Keratinocyte (primary cell): ENCODE results near the gene EXOC3.

Experiments
- EZH2 ChIP-seq: IDR thresholded peaks from one replicate; pipeline ENCODE4 v1.6.1; 2012; ENCODE audit warnings: inconsistent platforms, mild to moderate bottlenecking, low read length, moderate library complexity
- TF ChIP-seq, protein P1 (sequence below), 3 experiments: IDR thresholded peaks in 1 of 3; conservative IDR thresholded peaks in 1 of 3; optimal IDR thresholded peaks in 1 of 3; 2 replicates in 2 of 3; 3 replicates in 1 of 3; pipeline versions ENCODE3 to v1.5.1; 2011; ENCODE audit warnings: low read length in 3 of 3, mild to moderate bottlenecking in 3 of 3, moderate library complexity in 2 of 3, control low read depth in 1 of 3, inconsistent platforms in 1 of 3; ENCODE audit not compliant: insufficient read depth in 2 of 3; ENCODE audit errors: extremely low read depth in 1 of 3

DNA sequence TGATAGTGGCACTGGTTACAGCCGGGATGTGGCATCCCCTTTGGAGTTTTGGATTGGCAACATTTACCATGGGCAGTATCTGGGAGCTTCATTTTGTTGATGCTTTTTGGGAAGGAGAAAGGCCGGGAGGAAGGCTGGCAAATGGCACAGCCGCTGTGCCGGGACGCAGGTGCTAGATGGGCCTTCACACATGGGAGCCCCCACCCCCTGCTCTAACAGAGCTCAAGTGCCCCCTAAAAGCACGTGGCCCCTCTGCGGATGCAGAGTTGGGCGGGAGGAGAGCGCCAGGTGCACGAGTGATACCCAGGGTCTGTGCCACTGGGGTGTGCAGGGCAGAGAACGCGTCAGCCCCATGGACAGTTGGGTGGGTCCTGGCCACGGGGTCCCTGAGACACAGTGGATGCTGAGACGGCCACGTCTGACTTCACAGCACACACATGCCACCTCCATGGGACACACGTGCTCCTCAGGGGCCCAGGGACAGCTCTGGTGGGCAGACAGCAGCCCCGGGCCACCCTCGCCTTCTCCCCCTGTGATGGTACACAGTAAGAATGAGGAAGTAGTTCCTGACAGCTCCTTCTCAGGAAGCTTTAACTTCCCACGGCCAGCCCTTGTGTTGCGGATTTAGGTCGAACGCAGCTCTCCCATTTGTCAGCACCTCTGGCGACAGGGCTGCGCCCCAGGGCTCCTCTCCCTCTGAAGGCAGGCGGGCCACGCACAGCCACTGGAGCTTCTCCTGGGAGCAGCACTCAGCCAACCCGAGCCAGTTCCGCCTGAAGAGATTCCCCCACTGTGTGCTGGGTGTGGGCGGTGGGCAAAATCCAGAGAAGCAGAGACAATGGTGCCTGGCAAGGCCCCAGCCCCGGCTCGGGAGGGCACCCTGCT lies 70.5 kb downstream of the EXOC3 start:
- no peak for TF ChIP-seq EZH2
- TF ChIP-seq, protein P1, sequence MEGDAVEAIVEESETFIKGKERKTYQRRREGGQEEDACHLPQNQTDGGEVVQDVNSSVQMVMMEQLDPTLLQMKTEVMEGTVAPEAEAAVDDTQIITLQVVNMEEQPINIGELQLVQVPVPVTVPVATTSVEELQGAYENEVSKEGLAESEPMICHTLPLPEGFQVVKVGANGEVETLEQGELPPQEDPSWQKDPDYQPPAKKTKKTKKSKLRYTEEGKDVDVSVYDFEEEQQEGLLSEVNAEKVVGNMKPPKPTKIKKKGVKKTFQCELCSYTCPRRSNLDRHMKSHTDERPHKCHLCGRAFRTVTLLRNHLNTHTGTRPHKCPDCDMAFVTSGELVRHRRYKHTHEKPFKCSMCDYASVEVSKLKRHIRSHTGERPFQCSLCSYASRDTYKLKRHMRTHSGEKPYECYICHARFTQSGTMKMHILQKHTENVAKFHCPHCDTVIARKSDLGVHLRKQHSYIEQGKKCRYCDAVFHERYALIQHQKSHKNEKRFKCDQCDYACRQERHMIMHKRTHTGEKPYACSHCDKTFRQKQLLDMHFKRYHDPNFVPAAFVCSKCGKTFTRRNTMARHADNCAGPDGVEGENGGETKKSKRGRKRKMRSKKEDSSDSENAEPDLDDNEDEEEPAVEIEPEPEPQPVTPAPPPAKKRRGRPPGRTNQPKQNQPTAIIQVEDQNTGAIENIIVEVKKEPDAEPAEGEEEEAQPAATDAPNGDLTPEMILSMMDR (optimal IDR thresholded peaks at IDR 0.05 in 1 of 3, IDR thresholded peaks at IDR 0.05 in 1 of 3, conservative IDR thresholded peaks at IDR 0.05 in 1 of 3; ENCODE audit: extremely low read depth in 1 of 3, insufficient read depth in 2 of 3, low read length in 3 of 3), result no peak
